ENCODE data around the gene KCNQ5.

KCNQ5 gene

DNA sequence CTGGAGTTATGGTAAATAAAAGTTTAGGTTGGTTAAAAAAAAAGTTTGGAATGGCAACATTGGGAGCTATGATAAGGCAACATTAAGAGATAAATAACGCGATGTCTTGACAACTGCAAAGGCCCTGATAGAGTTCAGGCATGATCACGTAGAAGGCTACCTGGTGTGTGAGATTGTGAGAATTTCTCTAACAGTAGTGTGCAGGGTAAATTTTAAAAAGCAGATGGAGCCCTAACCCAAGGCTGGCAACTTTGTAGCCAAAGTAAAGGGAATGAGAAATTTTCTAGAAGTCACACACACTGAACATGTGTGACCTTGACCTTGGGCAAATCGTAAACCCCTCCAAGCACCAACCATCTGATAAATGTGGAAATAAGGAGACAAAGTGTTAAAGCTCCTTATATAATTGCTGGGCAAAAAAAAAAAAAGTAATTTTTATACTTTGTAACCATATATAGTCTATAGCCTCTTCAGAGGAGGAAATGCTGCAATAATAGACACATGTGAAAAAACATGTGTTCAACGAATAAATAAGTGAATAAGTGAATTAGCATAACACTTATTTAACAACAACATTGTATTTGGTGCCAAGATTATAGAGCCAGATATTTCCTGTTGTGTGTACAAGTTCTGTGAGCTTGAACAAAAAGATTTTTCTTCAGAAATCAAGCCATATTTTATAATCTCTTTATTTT lies 18.2 kb downstream of the KCNQ5 start:
- Histone ChIP-seq H2BK15ac (ENCODE audit: low read length) (no peak overlapping the region), H3K4me3 (ENCODE audit: low read length in 2 of 2) (no peak overlapping the region), H3K23ac (ENCODE audit: low read depth, low read length, poor library complexity) (no peak overlapping the region), H2AFZ (ENCODE audit: low read length) (no peak overlapping the region), H2BK5ac (ENCODE audit: low read length) (no peak overlapping the region), H4K8ac (ENCODE audit: low read depth, low read length) (no peak overlapping the region), H4K91ac (ENCODE audit: low read depth, low read length, poor library complexity) (no peak overlapping the region), H3K18ac (ENCODE audit: low read length) (no peak overlapping the region), H3K9me3 (replicated peaks in 1 of 2; ENCODE audit: control insufficient read depth in 2 of 2, insufficient read depth in 1 of 2, low read depth in 1 of 2, low read length in 2 of 2) (no peaks in the 10 kb centered on the region), H2BK12ac (ENCODE audit: low read length) (no peak overlapping the region), H3K14ac (ENCODE audit: low read length) (no peak overlapping the region), H3K4me2 (ENCODE audit: insufficient read depth, low read length, poor library complexity, severe bottlenecking) (no peak overlapping the region), H3K27ac (replicated peaks; ENCODE audit: low read length) (no peak overlapping the region), H3K4me1 (ENCODE audit: control insufficient read depth in 2 of 2, insufficient read depth in 1 of 2, low read depth in 1 of 2, low read length in 2 of 2) (no peaks in the 10 kb centered on the region), H3K79me1 (ENCODE audit: low read depth, low read length) (no peaks in the 10 kb centered on the region), H3K36me3 (replicated peaks in 1 of 2; ENCODE audit: control insufficient read depth in 2 of 2, insufficient read depth in 2 of 2, low read length in 2 of 2) (no peaks in the 10 kb centered on the region), H3K9ac (ENCODE audit: low read depth, low read length, poor library complexity) (no peak overlapping the region), H3K4ac (ENCODE audit: low read length) (no peak overlapping the region), H3K27me3 (ENCODE audit: control insufficient read depth in 3 of 3, insufficient read depth in 3 of 3, low read depth in 1 of 3, low read length in 3 of 3) (peaks cover 0 to 3% (median 0%) of the 10 kb centered on the region in 3 experiments), H2AK5ac (ENCODE audit: low read depth, low read length) (no peak overlapping the region), H2BK120ac (ENCODE audit: low read depth, low read length) (no peak overlapping the region)
- no peak for DNase-seq (ENCODE audit: low spot score)
- WGBS, 2 donors (ENCODE audit: extremely low coverage in 2 of 2, insufficient read length in 2 of 2, insufficient replicate concordance in 1 of 2) = no CpG with 5 or more reads among the region's 5 CpGs

DNA sequence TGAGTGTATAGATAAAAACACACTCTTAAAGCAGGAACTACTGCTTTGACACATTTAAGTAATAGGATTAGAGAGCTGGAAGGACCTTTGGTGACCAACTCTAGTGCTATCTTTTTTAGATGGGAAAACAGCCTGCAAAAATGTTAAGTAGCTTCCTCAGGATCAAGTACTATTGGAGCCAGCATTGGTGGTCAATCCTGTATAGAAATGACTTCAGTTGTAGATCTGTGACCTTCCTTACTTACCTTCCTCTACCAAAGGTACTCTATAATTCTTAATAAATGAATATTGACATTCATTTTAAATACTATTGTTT lies 18.7 kb downstream of the KCNQ5 start:
- Histone ChIP-seq H3K36me3 (replicated peaks in 1 of 2; ENCODE audit: control insufficient read depth in 2 of 2, insufficient read depth in 2 of 2, low read length in 2 of 2) (no peaks in the 10 kb centered on the region), H3K27me3 (ENCODE audit: control insufficient read depth in 3 of 3, insufficient read depth in 3 of 3, low read depth in 1 of 3, low read length in 3 of 3) (peaks cover 0 to 3% (median 0%) of the 10 kb centered on the region in 3 experiments), H3K9ac (ENCODE audit: low read depth, low read length, poor library complexity) (no peak overlapping the region), H3K4me2 (ENCODE audit: insufficient read depth, low read length, poor library complexity, severe bottlenecking) (no peak overlapping the region), H3K4ac (ENCODE audit: low read length) (no peak overlapping the region), H4K91ac (ENCODE audit: low read depth, low read length, poor library complexity) (no peak overlapping the region), H3K18ac (ENCODE audit: low read length) (no peak overlapping the region), H3K4me1 (ENCODE audit: control insufficient read depth in 2 of 2, insufficient read depth in 1 of 2, low read depth in 1 of 2, low read length in 2 of 2) (no peaks in the 10 kb centered on the region), H2AFZ (ENCODE audit: low read length) (no peak overlapping the region), H3K27ac (replicated peaks; ENCODE audit: low read length) (no peak overlapping the region), H2BK12ac (ENCODE audit: low read length) (no peak overlapping the region), H3K23ac (ENCODE audit: low read depth, low read length, poor library complexity) (no peak overlapping the region), H2AK5ac (ENCODE audit: low read depth, low read length) (no peak overlapping the region), H2BK5ac (ENCODE audit: low read length) (no peak overlapping the region), H2BK120ac (ENCODE audit: low read depth, low read length) (no peak overlapping the region), H4K8ac (ENCODE audit: low read depth, low read length) (no peak overlapping the region), H3K9me3 (replicated peaks in 1 of 2; ENCODE audit: control insufficient read depth in 2 of 2, insufficient read depth in 1 of 2, low read depth in 1 of 2, low read length in 2 of 2) (no peaks in the 10 kb centered on the region), H2BK15ac (ENCODE audit: low read length) (no peak overlapping the region), H3K14ac (ENCODE audit: low read length) (no peak overlapping the region), H3K4me3 (ENCODE audit: low read length in 2 of 2) (no peak overlapping the region), H3K79me1 (ENCODE audit: low read depth, low read length) (no peaks in the 10 kb centered on the region)
- DNase-seq (ENCODE audit: low spot score) = no peak

DNA sequence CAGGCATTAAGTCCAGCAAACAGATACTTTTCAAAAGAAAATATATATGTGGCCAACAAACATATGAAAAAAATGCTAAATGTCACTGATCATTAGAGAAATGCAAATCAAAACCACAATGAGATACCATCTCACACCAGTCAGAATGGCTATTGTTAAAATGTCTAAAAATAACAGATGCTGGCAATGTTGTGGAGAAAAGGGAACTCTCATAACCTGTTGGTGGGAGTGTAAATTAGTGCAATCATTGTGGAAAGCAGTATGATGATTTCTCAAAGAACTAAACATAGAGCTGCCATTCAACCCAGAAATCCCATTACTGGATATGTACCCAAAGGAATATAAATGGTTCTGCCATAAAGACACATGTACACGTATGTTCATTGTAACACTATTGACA lies 20.6 kb downstream of the KCNQ5 start:
- Histone ChIP-seq H3K9ac (ENCODE audit: low read depth, low read length, poor library complexity) (no peak overlapping the region), H3K9me3 (replicated peaks in 1 of 2; ENCODE audit: control insufficient read depth in 2 of 2, insufficient read depth in 1 of 2, low read depth in 1 of 2, low read length in 2 of 2) (no peaks in the 10 kb centered on the region)

DNA sequence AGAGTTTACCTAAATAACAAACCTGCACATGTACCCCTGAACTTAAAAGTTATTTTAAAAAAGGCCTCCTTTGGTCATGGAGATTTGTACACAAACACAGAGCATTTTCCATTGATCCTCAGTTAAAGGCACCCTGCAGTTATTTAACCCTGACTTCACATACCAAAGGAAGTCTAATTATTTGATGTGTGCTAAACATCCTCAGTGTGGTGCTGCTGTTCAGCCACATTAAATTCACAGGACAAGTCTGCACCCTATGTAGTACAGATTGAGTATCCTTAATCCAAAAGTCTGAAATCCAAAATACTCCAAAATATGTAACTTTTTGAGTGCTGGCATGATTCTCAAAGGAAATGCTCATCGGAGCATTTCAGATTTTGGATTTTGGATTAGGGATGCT lies 21.4 kb downstream of the KCNQ5 start:
- H2AK5ac ChIP-seq (ENCODE audit: low read depth, low read length) = no peak overlapping the region
- H3K27me3 ChIP-seq (ENCODE audit: control insufficient read depth in 3 of 3, insufficient read depth in 3 of 3, low read depth in 1 of 3, low read length in 3 of 3) = no peaks in the 10 kb centered on the region
- H3K4ac ChIP-seq (ENCODE audit: low read length) = no peak overlapping the region
- no peak overlapping the region for H2BK12ac ChIP-seq (ENCODE audit: low read length)
- no peak for DNase-seq (ENCODE audit: low spot score)
- H3K18ac ChIP-seq (ENCODE audit: low read length) = no peak overlapping the region
- H2BK120ac ChIP-seq (ENCODE audit: low read depth, low read length) = no peak overlapping the region
- no peaks in the 10 kb centered on the region for H3K4me1 ChIP-seq (ENCODE audit: control insufficient read depth in 2 of 2, insufficient read depth in 1 of 2, low read depth in 1 of 2, low read length in 2 of 2)
- no peaks in the 10 kb centered on the region for H3K79me1 ChIP-seq (ENCODE audit: low read depth, low read length)
- no peak overlapping the region for H4K91ac ChIP-seq (ENCODE audit: low read depth, low read length, poor library complexity)
- H3K9me3 ChIP-seq (replicated peaks in 1 of 2; ENCODE audit: control insufficient read depth in 2 of 2, insufficient read depth in 1 of 2, low read depth in 1 of 2, low read length in 2 of 2) = no peaks in the 10 kb centered on the region
- no peak overlapping the region for H3K27ac ChIP-seq (replicated peaks; ENCODE audit: low read length)
- no peaks in the 10 kb centered on the region for H3K36me3 ChIP-seq (replicated peaks in 1 of 2; ENCODE audit: control insufficient read depth in 2 of 2, insufficient read depth in 2 of 2, low read length in 2 of 2)
- H2BK5ac ChIP-seq (ENCODE audit: low read length) = no peak overlapping the region
- WGBS, 2 donors (ENCODE audit: extremely low coverage in 2 of 2, insufficient read length in 2 of 2, insufficient replicate concordance in 1 of 2) = no CpG with 5 or more reads among the region's 1 CpG
- no peak overlapping the region for H3K4me3 ChIP-seq (ENCODE audit: low read length in 2 of 2)
- no peak overlapping the region for H4K8ac ChIP-seq (ENCODE audit: low read depth, low read length)
- no peak overlapping the region for H3K4me2 ChIP-seq (ENCODE audit: insufficient read depth, low read length, poor library complexity, severe bottlenecking)
- H3K9ac ChIP-seq (ENCODE audit: low read depth, low read length, poor library complexity) = no peak overlapping the region
- no peak overlapping the region for H3K23ac ChIP-seq (ENCODE audit: low read depth, low read length, poor library complexity)
- H2BK15ac ChIP-seq (ENCODE audit: low read length) = no peak overlapping the region
- no peak overlapping the region for H3K14ac ChIP-seq (ENCODE audit: low read length)
- no peak overlapping the region for H2AFZ ChIP-seq (ENCODE audit: low read length)

More for the DNA sequence above, 20.6 kb downstream of the KCNQ5 start:
- no peak overlapping the region for H2BK12ac ChIP-seq (ENCODE audit: low read length)
- no peak overlapping the region for H3K4ac ChIP-seq (ENCODE audit: low read length)
- H3K36me3 ChIP-seq (replicated peaks in 1 of 2; ENCODE audit: control insufficient read depth in 2 of 2, insufficient read depth in 2 of 2, low read length in 2 of 2) = no peaks in the 10 kb centered on the region
- H3K27ac ChIP-seq (replicated peaks; ENCODE audit: low read length) = no peak overlapping the region
- peaks cover 0 to 3% (median 0%) of the 10 kb centered on the region in 3 experiments for H3K27me3 ChIP-seq (ENCODE audit: control insufficient read depth in 3 of 3, insufficient read depth in 3 of 3, low read depth in 1 of 3, low read length in 3 of 3)
- no peak overlapping the region for H2AFZ ChIP-seq (ENCODE audit: low read length)
- H3K14ac ChIP-seq (ENCODE audit: low read length) = no peak overlapping the region
- WGBS, 2 donors (ENCODE audit: extremely low coverage in 2 of 2, insufficient read length in 2 of 2, insufficient replicate concordance in 1 of 2) = no CpG with 5 or more reads among the region's 1 CpG
- H2BK15ac ChIP-seq (ENCODE audit: low read length) = no peak overlapping the region
- no peak overlapping the region for H3K4me2 ChIP-seq (ENCODE audit: insufficient read depth, low read length, poor library complexity, severe bottlenecking)
- no peak overlapping the region for H4K91ac ChIP-seq (ENCODE audit: low read depth, low read length, poor library complexity)
- no peak overlapping the region for H4K8ac ChIP-seq (ENCODE audit: low read depth, low read length)
- DNase-seq (ENCODE audit: low spot score) = no peak
- no peaks in the 10 kb centered on the region for H3K79me1 ChIP-seq (ENCODE audit: low read depth, low read length)
- no peak overlapping the region for H3K4me3 ChIP-seq (ENCODE audit: low read length in 2 of 2)
- H2BK120ac ChIP-seq (ENCODE audit: low read depth, low read length) = no peak overlapping the region
- no peak overlapping the region for H2BK5ac ChIP-seq (ENCODE audit: low read length)
- H3K23ac ChIP-seq (ENCODE audit: low read depth, low read length, poor library complexity) = no peak overlapping the region
- no peaks in the 10 kb centered on the region for H3K4me1 ChIP-seq (ENCODE audit: control insufficient read depth in 2 of 2, insufficient read depth in 1 of 2, low read depth in 1 of 2, low read length in 2 of 2)
- H3K18ac ChIP-seq (ENCODE audit: low read length) = no peak overlapping the region
- no peak overlapping the region for H2AK5ac ChIP-seq (ENCODE audit: low read depth, low read length)
